ENCODE measurements around the gene PIN4.
"Not testable (repeated sequence)": the region's sequence is repeated elsewhere in the genome, so short reads cannot be mapped to it uniquely, and the experiment has no call there.

The PIN4 gene

DNA sequence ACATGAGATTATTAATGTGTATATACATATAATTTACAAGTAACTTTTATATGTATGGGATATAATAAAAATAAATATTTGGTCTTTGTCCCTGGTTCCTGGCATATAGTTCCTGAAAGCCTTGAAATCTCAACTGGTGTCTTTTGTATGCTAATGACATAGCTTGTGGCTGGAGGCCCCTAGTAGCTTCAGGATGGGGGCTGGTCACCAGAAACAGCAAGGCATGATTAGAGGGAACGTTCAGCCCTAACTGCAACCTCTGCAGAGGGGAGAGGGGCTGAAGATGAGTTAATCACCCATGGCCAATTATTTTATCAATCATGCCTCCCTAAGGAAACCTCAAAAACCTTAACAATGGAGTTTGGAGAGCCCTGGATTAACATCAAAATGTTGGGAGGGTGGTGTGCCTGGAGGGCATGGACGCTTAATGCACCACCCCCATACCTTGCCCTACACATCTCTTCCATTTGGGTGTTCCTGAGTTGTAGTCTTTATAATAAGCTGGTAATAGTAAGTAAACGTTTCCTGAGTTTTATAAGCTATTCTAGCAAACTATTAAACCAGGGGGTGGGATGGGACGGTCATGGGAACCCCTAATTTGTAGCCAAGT is 21.3 kb downstream of the PIN4 start:
- no peak for DNase-seq

DNA sequence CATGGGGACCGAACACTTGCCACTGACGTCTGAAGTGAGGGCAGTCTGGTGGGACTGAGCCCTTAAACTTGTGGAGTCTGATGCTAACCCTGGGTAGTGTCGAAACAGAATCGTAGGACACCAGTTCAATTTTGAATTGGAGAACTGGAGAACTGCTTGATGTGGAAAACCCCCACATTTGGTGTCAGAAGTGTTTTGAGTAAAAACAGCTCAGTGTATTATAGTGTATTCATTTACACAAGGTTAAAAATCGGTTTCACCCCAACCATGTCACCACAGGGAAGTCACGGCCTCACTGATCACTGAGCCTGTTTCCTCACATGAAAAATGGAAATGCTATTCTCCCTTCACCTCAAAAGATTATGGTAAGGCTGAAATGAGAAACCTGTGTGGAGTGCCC is 21.9 kb downstream of the PIN4 start:
- DNase-seq, result no peak

DNA sequence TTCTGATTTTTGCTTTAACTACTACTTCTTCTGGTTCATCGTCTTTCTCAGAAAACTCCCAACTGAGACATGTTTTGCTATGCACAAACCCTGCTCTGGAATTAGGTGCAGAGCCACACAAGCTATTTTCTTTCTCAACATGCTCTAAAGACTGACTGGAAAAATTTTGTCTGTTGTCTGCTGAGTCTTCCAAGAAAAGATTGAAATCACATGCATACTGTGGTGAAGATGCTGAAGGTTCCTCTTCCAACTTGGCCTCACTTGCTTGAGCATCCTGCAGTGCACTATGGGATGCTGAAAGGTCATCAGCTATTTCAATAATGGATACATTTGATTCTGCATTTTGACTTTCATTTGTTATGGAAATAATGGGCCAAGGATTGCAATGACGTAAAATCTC is 24.1 kb downstream of the PIN4 start:
- no peak for DNase-seq

DNA sequence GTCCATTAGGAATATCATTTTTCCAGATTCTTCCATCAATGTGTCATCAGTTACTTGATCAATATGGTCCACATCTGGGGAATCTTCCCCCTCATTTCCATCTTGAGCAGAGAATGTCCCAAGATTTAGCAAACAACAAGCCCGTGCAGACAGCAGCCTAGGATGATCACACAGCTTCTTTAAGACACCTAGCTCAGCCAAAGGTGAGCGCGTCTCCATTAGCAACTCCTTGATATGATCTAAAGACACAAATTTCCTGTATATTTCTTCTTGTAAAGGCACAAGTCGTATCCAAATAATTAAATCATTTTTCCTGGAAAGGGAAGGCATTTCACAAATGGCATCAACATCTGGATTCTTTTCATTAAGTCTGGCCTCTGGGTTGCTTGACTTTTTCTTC is 25.8 kb downstream of the PIN4 start:
- DNase-seq, result no peak

DNA sequence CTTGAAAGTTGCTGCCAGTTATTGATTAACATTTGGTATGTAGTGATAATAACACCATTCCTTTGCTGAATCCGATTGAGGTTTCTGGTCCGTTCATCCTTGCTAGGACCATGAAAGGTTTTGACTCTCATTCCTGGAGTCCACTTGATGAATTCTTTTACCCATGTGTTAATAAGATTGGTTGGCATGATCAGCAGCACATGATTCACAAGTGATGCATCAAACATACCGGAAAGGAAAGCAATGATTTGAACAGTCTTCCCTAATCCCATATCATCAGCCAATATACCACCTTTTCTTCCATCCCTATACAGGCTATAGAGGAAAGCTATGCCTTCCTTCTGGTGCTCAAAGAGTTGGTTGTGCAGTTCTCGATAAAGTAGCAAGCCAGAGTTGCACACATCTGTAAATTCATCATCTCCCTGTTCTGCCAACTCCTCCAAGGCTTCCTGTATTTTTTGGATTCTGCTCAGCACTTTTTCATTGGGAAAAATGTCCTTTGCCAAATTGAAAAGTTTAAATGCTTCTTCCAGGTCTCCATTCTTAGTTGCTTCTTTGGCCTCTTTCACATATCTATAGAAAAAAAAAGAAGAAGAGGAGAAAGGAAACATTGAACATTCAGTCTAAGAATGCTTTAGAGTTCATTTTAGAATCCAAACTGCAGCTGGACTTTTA is 26.7 kb downstream of the PIN4 start:
- DNase-seq, result no peak

DNA sequence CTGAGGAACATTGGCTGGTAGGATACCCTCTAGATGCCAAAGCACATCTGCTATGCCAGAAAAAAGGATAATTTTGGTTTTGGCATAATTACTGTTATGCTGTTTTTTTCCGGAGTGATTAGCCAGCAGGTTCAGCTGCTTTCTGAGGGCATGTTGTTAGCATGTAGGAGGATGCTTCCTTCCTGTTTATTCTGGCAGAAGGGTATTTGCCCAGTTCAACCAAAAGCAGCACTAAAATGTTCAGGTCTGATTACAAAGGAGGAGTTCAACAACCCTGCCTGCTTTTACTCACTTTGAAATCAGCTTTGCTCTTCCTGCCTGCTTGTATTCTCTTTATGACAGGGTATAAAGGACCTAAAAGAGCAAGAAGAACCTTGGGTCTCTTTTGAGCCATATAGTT is 35.4 kb downstream of the PIN4 start:
- no peak for DNase-seq

DNA sequence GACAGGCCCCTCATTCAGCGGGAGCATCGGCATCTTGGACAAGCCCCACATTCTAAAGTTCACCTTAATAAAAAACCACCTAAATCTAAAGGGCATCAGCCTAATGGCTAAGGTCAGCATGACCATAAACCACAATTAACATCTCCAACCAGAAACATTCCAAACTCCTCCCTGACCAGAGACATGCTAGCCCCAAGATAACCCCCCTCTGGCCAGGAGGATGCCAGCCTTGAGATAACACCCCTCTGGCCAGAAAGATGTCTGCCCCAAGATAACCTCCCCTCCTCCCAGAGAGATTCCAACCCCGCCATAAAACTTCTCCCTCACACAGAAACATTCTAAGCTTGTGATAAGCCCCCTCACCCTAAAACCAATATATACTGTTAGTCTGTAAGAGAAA is 38.8 kb downstream of the PIN4 start:
- not testable (repeated sequence) for DNase-seq

DNA sequence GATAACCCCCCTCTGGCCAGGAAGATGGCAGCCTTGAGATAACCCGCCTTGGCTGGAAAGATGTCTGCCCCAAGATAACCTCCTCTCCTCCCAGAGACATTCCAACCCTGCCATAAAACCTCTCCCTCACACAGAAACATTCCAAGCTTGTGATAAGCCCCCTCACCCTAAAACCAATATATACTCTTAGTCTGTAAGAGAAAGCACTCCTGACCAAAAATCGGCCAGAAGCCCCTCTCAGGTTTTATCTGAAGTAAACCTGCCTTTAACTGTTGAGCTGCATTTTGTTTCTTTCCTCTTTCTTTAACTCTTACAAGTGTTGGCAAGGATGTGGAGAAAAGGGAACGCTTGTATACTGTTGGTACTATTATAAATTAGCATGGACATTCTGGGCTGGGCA is 48.7 kb downstream of the PIN4 start:
- DNase-seq, result no peak

DNA sequence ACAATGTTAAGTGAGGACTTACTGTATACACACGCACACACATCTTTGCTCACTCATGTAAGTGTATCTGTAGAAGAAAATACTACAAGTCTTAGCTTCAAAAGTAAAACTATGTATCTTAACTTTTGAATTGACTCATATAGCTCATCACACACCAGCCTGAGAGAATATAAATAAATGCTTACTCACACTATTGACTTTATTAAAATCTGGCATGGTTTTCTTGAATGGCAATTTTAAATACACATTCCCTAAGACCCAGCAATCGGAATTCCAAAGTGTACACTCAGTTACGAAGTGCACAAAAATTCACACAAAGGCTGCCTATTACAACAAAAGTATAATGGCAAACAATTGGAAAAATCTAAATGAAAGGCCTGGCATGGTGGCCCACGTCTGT is 55.3 kb downstream of the PIN4 start:
- DNase-seq, result no peak

DNA sequence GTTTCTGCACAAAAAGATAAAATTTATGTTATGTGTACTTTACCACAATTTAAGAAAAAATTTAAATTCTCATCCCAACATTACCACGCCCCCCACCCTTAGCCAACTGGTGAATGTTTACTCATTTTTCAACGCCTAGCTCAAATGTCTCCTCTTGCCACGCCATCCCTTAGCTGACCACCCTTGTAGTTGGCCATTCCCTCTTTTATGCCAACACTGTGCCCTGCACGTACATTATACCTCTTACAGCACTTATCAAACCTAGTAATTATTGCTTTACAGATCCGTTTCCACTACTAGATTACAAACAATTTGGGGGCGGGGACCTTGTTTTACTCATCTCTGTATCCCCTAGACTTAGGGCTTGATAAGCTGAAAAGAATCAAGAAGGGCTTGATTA is 56.6 kb downstream of the PIN4 start:
- no peak for DNase-seq

DNA sequence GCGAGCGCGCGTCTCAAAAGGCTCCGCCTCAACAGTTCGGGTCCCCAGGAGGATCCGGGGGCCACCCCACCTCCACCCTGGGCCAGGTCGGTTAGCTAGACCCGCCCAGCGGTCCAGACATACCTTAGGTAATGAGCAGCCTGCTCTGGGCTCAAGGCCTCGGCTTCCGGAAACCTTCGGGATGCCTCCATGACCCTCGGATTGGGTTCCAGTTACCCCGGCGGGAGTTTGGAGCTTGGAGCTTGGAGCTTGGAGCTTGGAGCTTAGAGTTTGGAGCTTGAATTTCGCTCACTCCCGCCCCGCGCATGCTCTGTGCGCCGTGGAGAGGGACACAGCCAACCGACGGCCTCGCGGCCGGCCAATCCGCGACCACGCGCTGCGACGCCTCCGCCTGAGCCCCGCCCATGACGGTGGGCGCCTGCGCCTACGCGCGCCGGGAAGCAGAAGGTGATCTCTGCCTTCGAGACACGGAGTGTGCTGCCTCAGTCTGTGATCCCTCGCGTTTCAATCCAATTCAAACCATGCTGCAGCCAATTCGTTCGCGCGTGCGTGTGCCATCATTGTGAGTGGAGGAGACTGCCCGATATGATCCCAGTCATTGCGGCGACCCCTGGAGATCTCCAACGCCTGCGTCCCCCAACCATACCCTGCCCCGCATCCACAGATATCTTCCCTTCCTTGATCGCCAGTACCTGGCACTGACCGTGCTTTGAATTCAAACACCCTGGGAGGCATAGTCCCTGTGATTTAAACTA is 57.3 kb downstream of the PIN4 start, which contains the start of gene ERCC6L:
TSS of gene ERCC6L (minus strand) at position 307 of the 755 bp plus-strand sequence. CDS start at position 191, 116 bp downstream.
- peak; percentile 9 for DNase-seq

DNA sequence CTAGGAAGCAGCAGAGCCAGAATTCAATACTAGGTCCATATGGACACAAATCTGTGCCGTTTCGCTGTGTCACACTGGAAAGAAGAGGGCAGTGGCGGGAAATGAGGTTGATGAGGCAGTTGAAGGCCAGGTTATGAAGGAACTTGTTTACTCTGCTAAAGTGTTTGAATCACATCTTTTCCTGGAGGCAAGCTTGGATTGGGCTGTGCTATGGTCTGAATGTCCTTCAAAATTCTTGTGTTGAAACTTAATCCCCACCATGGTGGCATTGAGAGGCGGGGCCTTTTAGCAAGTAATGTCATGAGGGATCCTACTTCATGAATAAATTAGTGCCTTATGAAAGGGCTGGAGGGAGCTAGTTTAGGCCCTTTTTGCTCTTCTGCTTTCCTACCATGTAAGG is 59.4 kb downstream of the PIN4 start:
- no peak for DNase-seq

DNA sequence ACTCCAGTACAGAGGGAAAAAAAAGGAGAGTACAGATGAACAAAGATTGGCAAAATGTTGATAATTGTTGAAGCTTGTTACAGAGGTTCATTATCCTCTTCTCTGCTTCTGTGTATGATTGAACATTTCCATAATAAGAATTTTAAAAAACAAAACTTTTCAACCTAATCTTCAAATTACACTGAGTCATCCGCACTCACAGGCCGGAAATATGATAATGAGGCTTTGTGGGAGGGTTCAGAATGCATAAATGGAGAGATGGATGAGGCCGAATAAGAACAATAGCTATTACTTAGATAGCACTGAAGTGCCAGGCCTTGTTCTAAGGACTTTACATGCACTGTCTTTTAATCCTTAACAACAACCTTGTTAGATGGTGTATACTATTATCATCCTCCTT is 61.9 kb downstream of the PIN4 start:
- DNase-seq, result no peak

DNA sequence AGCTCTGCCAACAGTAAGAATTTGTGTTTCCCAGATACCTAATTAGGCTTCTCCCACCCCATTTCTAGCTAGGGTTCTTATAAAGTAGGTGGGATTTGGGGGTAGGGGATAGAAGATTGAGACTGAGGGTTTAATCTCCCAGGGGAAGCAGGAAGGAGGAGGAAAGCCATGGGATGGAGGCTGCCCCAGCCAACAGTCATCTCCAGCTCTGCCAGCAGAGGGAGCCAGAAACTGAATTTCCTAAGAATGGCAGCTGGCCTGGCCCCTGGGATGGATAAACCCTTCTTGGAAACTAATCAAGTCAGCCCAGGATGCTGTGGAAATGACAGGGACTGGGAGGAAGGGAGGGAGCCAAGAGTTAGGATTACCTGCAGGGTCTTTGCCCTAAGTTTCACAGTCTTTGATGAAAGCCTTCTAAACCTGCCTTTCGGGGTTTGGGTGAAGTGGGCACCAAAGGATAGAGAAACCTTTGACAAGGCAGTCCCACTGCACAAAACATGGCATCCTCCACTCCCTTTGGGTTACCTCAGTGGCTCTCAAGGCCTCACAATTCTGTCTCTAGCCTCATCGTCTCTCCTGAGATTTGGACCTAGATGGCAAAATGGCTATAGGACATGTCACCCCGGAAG is 64.0 kb downstream of the PIN4 start:
- no peak for DNase-seq

DNA sequence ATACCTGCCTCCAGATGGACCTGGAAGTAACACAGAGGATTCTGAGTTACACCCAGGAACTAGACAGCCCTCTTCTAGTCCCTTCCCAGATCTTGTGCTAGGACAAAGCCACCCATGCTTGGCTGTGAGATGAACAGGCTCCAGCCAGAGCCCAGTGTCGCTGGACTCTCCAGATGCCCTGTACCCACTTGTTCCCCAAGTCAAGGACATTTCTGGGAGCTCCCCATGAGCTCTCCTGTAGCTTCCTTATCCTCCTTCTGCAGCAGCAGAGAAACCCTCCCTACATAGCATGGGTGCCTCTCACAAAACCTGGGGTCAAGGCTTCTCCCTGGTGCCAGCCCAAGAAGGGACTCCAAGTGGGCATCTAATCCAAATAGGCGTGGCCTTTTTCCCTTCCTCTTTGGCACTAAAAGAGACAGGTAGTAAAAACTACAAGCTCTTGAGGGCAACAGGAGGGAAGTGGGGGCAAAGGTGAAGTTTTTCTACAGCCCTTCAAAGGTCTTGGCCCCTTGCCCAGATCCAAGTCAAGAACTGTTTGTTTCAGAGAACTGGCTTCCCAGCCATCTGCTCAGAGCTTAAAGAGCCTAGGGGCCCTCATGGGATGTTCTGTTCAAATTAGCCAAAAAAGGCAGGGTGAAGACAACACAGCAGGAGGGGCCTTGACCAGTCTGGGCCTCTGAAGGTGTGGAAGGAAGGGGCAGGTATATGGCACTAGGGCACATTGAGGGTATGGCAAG is 65.8 kb downstream of the PIN4 start:
- DNase-seq, result no peak
